Liver (tissue), 9 donors: ENCODE measurements around the gene MMP14. TPM values are rescaled to one million over a fixed set of nuclear protein-coding genes. Genes with fewer than 3 reads are reported as not detected.

ENCODE experiments used
- DNase-seq: peaks from one replicate; pipeline ENCODE4 v3.0.0-alpha.2; 2017; ENCODE audit warnings: low spot score
- H3K27ac ChIP-seq, 2 donors: one replicate each; pipeline ENCODE4 v1.7.0; 2013; ENCODE audit warnings: inconsistent platforms in 2 of 2, low read length in 2 of 2, control low read depth in 1 of 2, low read depth in 1 of 2, mild to moderate bottlenecking in 1 of 2
- H3K27me3 ChIP-seq, 4 donors: one replicate each; pipeline versions ENCODE4 v1.6.1 to v1.7.0; 2013; ENCODE audit warnings: low read length in 3 of 4, inconsistent platforms in 1 of 4, mild to moderate bottlenecking in 1 of 4, moderate library complexity in 1 of 4; ENCODE audit not compliant: control insufficient read depth in 4 of 4, insufficient read depth in 4 of 4
- H3K36me3 ChIP-seq, 4 donors: one replicate each; pipeline versions ENCODE4 v1.6.1 to v1.7.0; 2013; ENCODE audit warnings: low read length in 3 of 4, mild to moderate bottlenecking in 3 of 4, low read depth in 1 of 4, moderate library complexity in 1 of 4; ENCODE audit not compliant: control insufficient read depth in 4 of 4, insufficient read depth in 3 of 4
- H3K4me1 ChIP-seq, 4 donors: one replicate each; pipeline versions ENCODE4 v1.6.1 to v1.7.0; 2013; ENCODE audit warnings: low read length in 3 of 4, mild to moderate bottlenecking in 3 of 4, moderate library complexity in 1 of 4; ENCODE audit not compliant: control insufficient read depth in 4 of 4, insufficient read depth in 4 of 4
- H3K4me3 ChIP-seq, 3 donors: one replicate each; pipeline versions ENCODE4 v1.6.1 to v1.7.0; 2013; ENCODE audit warnings: low read length in 3 of 3, control low read depth in 1 of 3, low read depth in 1 of 3, mild to moderate bottlenecking in 1 of 3
- H3K9ac ChIP-seq, 2 donors: one replicate each; pipeline ENCODE4 v1.7.0; 2013; ENCODE audit warnings: low read length in 2 of 2, mild to moderate bottlenecking in 2 of 2, moderate library complexity in 2 of 2, control low read depth in 1 of 2, low read depth in 1 of 2
- H3K9me3 ChIP-seq, 4 donors: one replicate each; pipeline versions ENCODE4 v1.6.1 to v1.7.0; 2013; ENCODE audit warnings: low read length in 3 of 4; ENCODE audit not compliant: control insufficient read depth in 4 of 4
- EGR1 ChIP-seq, 2 donors: IDR thresholded peaks; 2 replicates each; pipeline ENCODE4 v1.6.1; 2016 to 2018; ENCODE audit warnings: antibody characterized with exemption in 2 of 2, low read depth in 2 of 2
- FOXA1 ChIP-seq: IDR thresholded peaks from 2 replicates; pipeline ENCODE4 v1.6.1; 2016; ENCODE audit warnings: antibody characterized with exemption
- FOXA2 ChIP-seq: IDR thresholded peaks from 2 replicates; pipeline ENCODE4 v1.6.1; 2016; ENCODE audit warnings: antibody characterized with exemption
- GABPA ChIP-seq, 2 donors: IDR thresholded peaks in 1 of 2; conservative IDR thresholded peaks in 1 of 2; 2 replicates each; pipeline ENCODE4 v1.6.1; 2016; ENCODE audit warnings: antibody characterized with exemption in 2 of 2, mild to moderate bottlenecking in 1 of 2, moderate library complexity in 1 of 2
- HNF4A ChIP-seq, 2 donors: conservative IDR thresholded peaks; 2 replicates each; pipeline ENCODE4 v1.6.1; 2016; ENCODE audit warnings: antibody characterized with exemption in 2 of 2, mild to moderate bottlenecking in 2 of 2
- JUND ChIP-seq, 2 donors: IDR thresholded peaks; 2 replicates each; pipeline ENCODE4 v1.6.1; 2016; ENCODE audit warnings: antibody characterized with exemption in 2 of 2
- MAX ChIP-seq: IDR thresholded peaks from 2 replicates; pipeline ENCODE4 v1.6.1; 2016; ENCODE audit warnings: antibody characterized with exemption
- NR2F2 ChIP-seq: IDR thresholded peaks from 2 replicates; pipeline ENCODE4 v1.6.1; 2016; ENCODE audit warnings: antibody characterized with exemption
- RAD21 ChIP-seq, 2 donors: IDR thresholded peaks; 2 replicates each; pipeline ENCODE4 v1.6.1; 2016; ENCODE audit warnings: antibody characterized with exemption in 2 of 2, mild to moderate bottlenecking in 2 of 2
- RXRA ChIP-seq, 2 donors: IDR thresholded peaks; 2 replicates each; pipeline ENCODE4 v1.6.1; 2017 to 2018; ENCODE audit warnings: antibody characterized with exemption in 2 of 2, mild to moderate bottlenecking in 1 of 2
- TAF1 ChIP-seq: conservative IDR thresholded peaks from 2 replicates; pipeline ENCODE4 v1.6.1; 2016; ENCODE audit warnings: antibody characterized with exemption, mild to moderate bottlenecking
- YY1 ChIP-seq: IDR thresholded peaks from 2 replicates; pipeline ENCODE4 v1.6.1; 2016; ENCODE audit warnings: antibody characterized with exemption, mild to moderate bottlenecking
- ZBTB33 ChIP-seq: IDR thresholded peaks from 2 replicates; pipeline ENCODE4 v1.6.1; 2016; ENCODE audit warnings: antibody characterized with exemption
- WGBS: extraction: QIAGEN DNeasy Blood & Tissue Kit; methylation state at CpG from one replicate; pipeline ENCODE4 v1.1.7; 2013; 5-methylcytosine and 5-hydroxymethylcytosine counted together
- polyA plus RNA-seq, 2 donors: library from polyadenylated mRNA; stranded (reverse) in 1 of 2; unstranded in 1 of 2; fragments of 200-250 nt in 1 of 2; fragments of >200 nt in 1 of 2; fragmentation: Nextera tagmentation in 1 of 2; extraction: Ambion mirVana in 1 of 2; gene quantifications; one replicate each; pipeline versions ENCODE4 v1.2.1 to v1.2.3, GENCODE V29; 2013 to 2015
- total RNA-seq, 2 donors: library from RNA; depleted of rRNA; stranded (reverse); fragments of >200 nt; gene quantifications; one replicate each; pipeline ENCODE4 v1.2.3, GENCODE V29; 2014
- TF ChIP-seq, protein P1 (sequence below): fragments of 150-350 bp; IDR thresholded peaks from 2 replicates; pipeline ENCODE4 v1.5.1; 2017; ENCODE audit warnings: improper control_type of control experiment, low read depth, low read length; ENCODE audit not compliant: missing input control
- TF ChIP-seq, protein P2 (sequence below): IDR thresholded peaks from 2 replicates; pipeline ENCODE4 v1.6.1; 2016; ENCODE audit warnings: antibody characterized with exemption
- donor health status: healthy.
- donor health status: healthy.
- donor health status: healthy.
- donor health status: healthy.
- donor health status: healthy.

Gene MMP14
- total and polyA plus RNA-seq, 4 donors: 0.86 to 10.6 (median 8.0) TPM

- no peak for TF ChIP-seq YY1
- no peak for TF ChIP-seq JUND (IDR thresholded peaks at IDR 0.05)
- TF ChIP-seq ZBTB33: no peak
- TF ChIP-seq, protein P1, sequence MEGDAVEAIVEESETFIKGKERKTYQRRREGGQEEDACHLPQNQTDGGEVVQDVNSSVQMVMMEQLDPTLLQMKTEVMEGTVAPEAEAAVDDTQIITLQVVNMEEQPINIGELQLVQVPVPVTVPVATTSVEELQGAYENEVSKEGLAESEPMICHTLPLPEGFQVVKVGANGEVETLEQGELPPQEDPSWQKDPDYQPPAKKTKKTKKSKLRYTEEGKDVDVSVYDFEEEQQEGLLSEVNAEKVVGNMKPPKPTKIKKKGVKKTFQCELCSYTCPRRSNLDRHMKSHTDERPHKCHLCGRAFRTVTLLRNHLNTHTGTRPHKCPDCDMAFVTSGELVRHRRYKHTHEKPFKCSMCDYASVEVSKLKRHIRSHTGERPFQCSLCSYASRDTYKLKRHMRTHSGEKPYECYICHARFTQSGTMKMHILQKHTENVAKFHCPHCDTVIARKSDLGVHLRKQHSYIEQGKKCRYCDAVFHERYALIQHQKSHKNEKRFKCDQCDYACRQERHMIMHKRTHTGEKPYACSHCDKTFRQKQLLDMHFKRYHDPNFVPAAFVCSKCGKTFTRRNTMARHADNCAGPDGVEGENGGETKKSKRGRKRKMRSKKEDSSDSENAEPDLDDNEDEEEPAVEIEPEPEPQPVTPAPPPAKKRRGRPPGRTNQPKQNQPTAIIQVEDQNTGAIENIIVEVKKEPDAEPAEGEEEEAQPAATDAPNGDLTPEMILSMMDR: no peak
- no peak for TF ChIP-seq EGR1 (IDR thresholded peaks at IDR 0.05; ENCODE audit: low read depth in 2 of 2)
- no peak for TF ChIP-seq MAX
- no peak for TF ChIP-seq FOXA1
- TF ChIP-seq NR2F2: no peak
- no peak for TF ChIP-seq TAF1
- no peak for TF ChIP-seq RAD21 (IDR thresholded peaks at IDR 0.05)
- no peak for TF ChIP-seq GABPA (IDR thresholded peaks at IDR 0.05 in 1 of 2, conservative IDR thresholded peaks at IDR 0.05 in 1 of 2)
- no peak for TF ChIP-seq HNF4A (conservative IDR thresholded peaks at IDR 0.05)
- no peak for TF ChIP-seq FOXA2
- no peak for TF ChIP-seq RXRA (IDR thresholded peaks at IDR 0.05)
- TF ChIP-seq, protein P2, sequence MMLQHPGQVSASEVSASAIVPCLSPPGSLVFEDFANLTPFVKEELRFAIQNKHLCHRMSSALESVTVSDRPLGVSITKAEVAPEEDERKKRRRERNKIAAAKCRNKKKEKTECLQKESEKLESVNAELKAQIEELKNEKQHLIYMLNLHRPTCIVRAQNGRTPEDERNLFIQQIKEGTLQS: no peak
- H3K9me3 ChIP-seq: no peaks in the 10 kb centered on the region
- no peak overlapping the region for H3K9ac ChIP-seq
- no peak overlapping the region for H3K4me3 ChIP-seq
- no peaks in the 10 kb centered on the region for H3K27me3 ChIP-seq
- peaks cover 2 to 12% (median 4%) of the 10 kb centered on the region in 4 donors for H3K36me3 ChIP-seq
- DNase-seq: no peak
- H3K4me1 ChIP-seq: peaks cover 0 to 11% (median 0%) of the 10 kb centered on the region in 4 donors
- H3K27ac ChIP-seq: no peak overlapping the region
- WGBS: 89% methylated on average over 21 of the region's 21 CpGs
Observed at GRCh38 chr14:22843123-22843925, 6.9 kb downstream of the MMP14 start.

- no peak overlapping the region for H3K4me3 ChIP-seq
- no peaks in the 10 kb centered on the region for H3K27me3 ChIP-seq
- DNase-seq: no peak
- TF ChIP-seq NR2F2: no peak
- TF ChIP-seq ZBTB33: no peak
- TF ChIP-seq RAD21 (IDR thresholded peaks at IDR 0.05): no peak
- no peak for TF ChIP-seq TAF1
- H3K9ac ChIP-seq: no peak overlapping the region
- WGBS: 94% methylated on average over 22 of the region's 22 CpGs
- peaks cover 2 to 12% (median 4%) of the 10 kb centered on the region in 4 donors for H3K36me3 ChIP-seq
- peaks cover 0 to 6% (median 4%) of the 10 kb centered on the region in 4 donors for H3K4me1 ChIP-seq
- no peak overlapping the region for H3K27ac ChIP-seq
- H3K9me3 ChIP-seq: no peaks in the 10 kb centered on the region
Observed at GRCh38 chr14:22844221-22845102, 8.1 kb downstream of the MMP14 start.
